ENCODE data around the gene TCL1A.

GRCh38 chr14:95703341-95703740 is 10.6 kb downstream of the TCL1A start:
- TF ChIP-seq CTCF (IDR thresholded peaks at IDR 0.05) (no peak), POLR2A (IDR thresholded peaks at IDR 0.05) (no peak)
